ENCODE results near the gene SPDEF.

SPDEF gene

GRCh38 chr6:34535199-34535598 is 20.9 kb downstream of the SPDEF start:
- no peaks in the 10 kb centered on the region for H3K4me1 Mint-ChIP-seq (ENCODE audit: low read depth)
- no peaks in the 10 kb centered on the region for H3K36me3 Mint-ChIP-seq
- no peaks in the 10 kb centered on the region for H3K9me3 Mint-ChIP-seq (ENCODE audit: low read depth)
- H3K27ac Mint-ChIP-seq: no peak overlapping the region
- H3K4me3 Mint-ChIP-seq: no peak overlapping the region
- H3K27me3 Mint-ChIP-seq: no peaks in the 10 kb centered on the region

- Mint-ChIP-seq H3K4me1 (ENCODE audit: low read depth) (no peaks in the 10 kb centered on the region), H3K9me3 (ENCODE audit: low read depth) (no peaks in the 10 kb centered on the region), H3K36me3 (no peaks in the 10 kb centered on the region), H3K27me3 (no peaks in the 10 kb centered on the region), H3K27ac (no peak overlapping the region), H3K4me3 (no peak overlapping the region)
These were observed 21.5 kb downstream of the SPDEF start for GRCh38 chr6:34534656-34535055.

- Mint-ChIP-seq H3K9me3 (ENCODE audit: low read depth) (no peaks in the 10 kb centered on the region), H3K4me1 (ENCODE audit: low read depth) (no peaks in the 10 kb centered on the region), H3K4me3 (no peak overlapping the region), H3K36me3 (no peaks in the 10 kb centered on the region), H3K27ac (no peak overlapping the region), H3K27me3 (no peaks in the 10 kb centered on the region)
These were observed 22.0 kb downstream of the SPDEF start for GRCh38 chr6:34534146-34534545.

- Mint-ChIP-seq H3K36me3 (no peaks in the 10 kb centered on the region), H3K27me3 (no peaks in the 10 kb centered on the region), H3K27ac (no peak overlapping the region), H3K9me3 (ENCODE audit: low read depth) (no peaks in the 10 kb centered on the region), H3K4me3 (no peak overlapping the region), H3K4me1 (ENCODE audit: low read depth) (peaks cover 5% of the 10 kb centered on the region)
These were observed 23.9 kb downstream of the SPDEF start for GRCh38 chr6:34532230-34532629.

- H3K4me1 Mint-ChIP-seq (ENCODE audit: low read depth): peaks cover 7% of the 10 kb centered on the region
- H3K27ac Mint-ChIP-seq: no peak overlapping the region
- H3K27me3 Mint-ChIP-seq: no peaks in the 10 kb centered on the region
- H3K36me3 Mint-ChIP-seq: no peaks in the 10 kb centered on the region
- H3K9me3 Mint-ChIP-seq (ENCODE audit: low read depth): no peaks in the 10 kb centered on the region
- no peak overlapping the region for H3K4me3 Mint-ChIP-seq
These were observed 24.4 kb downstream of the SPDEF start for GRCh38 chr6:34531580-34532201.

GRCh38 chr6:34530753-34531365 is 25.3 kb downstream of the SPDEF start:
- Mint-ChIP-seq H3K27ac (no peak overlapping the region), H3K9me3 (ENCODE audit: low read depth) (no peaks in the 10 kb centered on the region), H3K4me3 (no peak overlapping the region)

GRCh38 chr6:34529665-34530327 is 26.3 kb downstream of the SPDEF start:
- Mint-ChIP-seq H3K4me3 (no peak overlapping the region), H3K4me1 (ENCODE audit: low read depth) (peaks cover 9% of the 10 kb centered on the region), H3K27ac (no peak overlapping the region), H3K9me3 (ENCODE audit: low read depth) (no peaks in the 10 kb centered on the region), H3K36me3 (no peaks in the 10 kb centered on the region), H3K27me3 (no peaks in the 10 kb centered on the region)

More at GRCh38 chr6:34530753-34531365, 25.3 kb downstream of the SPDEF start:
- Mint-ChIP-seq H3K4me1 (ENCODE audit: low read depth) (peaks cover 9% of the 10 kb centered on the region), H3K27me3 (no peaks in the 10 kb centered on the region), H3K36me3 (no peaks in the 10 kb centered on the region)

GRCh38 chr6:34528996-34529664 is 27.0 kb downstream of the SPDEF start:
- Mint-ChIP-seq H3K36me3 (no peaks in the 10 kb centered on the region), H3K9me3 (ENCODE audit: low read depth) (no peaks in the 10 kb centered on the region), H3K27ac (no peak overlapping the region), H3K27me3 (no peaks in the 10 kb centered on the region), H3K4me3 (no peak overlapping the region), H3K4me1 (ENCODE audit: low read depth) (peaks cover 9% of the 10 kb centered on the region)

- Mint-ChIP-seq H3K27ac (no peak overlapping the region), H3K27me3 (no peaks in the 10 kb centered on the region), H3K9me3 (ENCODE audit: low read depth) (no peaks in the 10 kb centered on the region), H3K4me1 (ENCODE audit: low read depth) (peaks cover 9% of the 10 kb centered on the region), H3K36me3 (no peaks in the 10 kb centered on the region), H3K4me3 (peak overlapping the region; percentile 42)
These were observed 28.1 kb downstream of the SPDEF start for GRCh38 chr6:34527751-34528670.

GRCh38 chr6:34526992-34527728 is 29.0 kb downstream of the SPDEF start:
- H3K9me3 Mint-ChIP-seq (ENCODE audit: low read depth): no peaks in the 10 kb centered on the region
- peaks cover 9% of the 10 kb centered on the region for H3K4me1 Mint-ChIP-seq (ENCODE audit: low read depth)
- H3K27me3 Mint-ChIP-seq: no peaks in the 10 kb centered on the region
- no peak overlapping the region for H3K27ac Mint-ChIP-seq
- H3K4me3 Mint-ChIP-seq: peak overlapping the region; percentile 20
- H3K36me3 Mint-ChIP-seq: no peaks in the 10 kb centered on the region

- H3K9me3 Mint-ChIP-seq (ENCODE audit: low read depth): no peaks in the 10 kb centered on the region
- no peak overlapping the region for H3K27ac Mint-ChIP-seq
- no peak overlapping the region for H3K4me3 Mint-ChIP-seq
- H3K36me3 Mint-ChIP-seq: no peaks in the 10 kb centered on the region
- H3K27me3 Mint-ChIP-seq: no peaks in the 10 kb centered on the region
- peaks cover 9% of the 10 kb centered on the region for H3K4me1 Mint-ChIP-seq (ENCODE audit: low read depth)
These were observed 29.7 kb downstream of the SPDEF start for GRCh38 chr6:34526241-34526972.

GRCh38 chr6:34525431-34526175 is 30.5 kb downstream of the SPDEF start:
- peaks cover 9% of the 10 kb centered on the region for H3K4me1 Mint-ChIP-seq (ENCODE audit: low read depth)
- no peaks in the 10 kb centered on the region for H3K27me3 Mint-ChIP-seq
- no peak overlapping the region for H3K4me3 Mint-ChIP-seq
- no peaks in the 10 kb centered on the region for H3K36me3 Mint-ChIP-seq
- H3K27ac Mint-ChIP-seq: no peak overlapping the region
- no peaks in the 10 kb centered on the region for H3K9me3 Mint-ChIP-seq (ENCODE audit: low read depth)

GRCh38 chr6:34524971-34525370 is 31.2 kb downstream of the SPDEF start:
- H3K36me3 Mint-ChIP-seq: no peaks in the 10 kb centered on the region
- no peak overlapping the region for H3K4me3 Mint-ChIP-seq
- no peaks in the 10 kb centered on the region for H3K27me3 Mint-ChIP-seq
- peaks cover 9% of the 10 kb centered on the region for H3K4me1 Mint-ChIP-seq (ENCODE audit: low read depth)
- no peak overlapping the region for H3K27ac Mint-ChIP-seq
- no peaks in the 10 kb centered on the region for H3K9me3 Mint-ChIP-seq (ENCODE audit: low read depth)
